IMR-90 (cell line): ENCODE measurements around the gene MYO5A.

Experiments
- BHLHE40 ChIP-seq: fragments of 150-350 bp; IDR thresholded peaks from 2 replicates; pipeline ENCODE4 v1.6.1; 2016; ENCODE audit warnings: mild to moderate bottlenecking, low read depth, low read length
- CEBPB ChIP-seq: IDR thresholded peaks from 2 replicates; pipeline ENCODE4 v1.6.1; 2012; ENCODE audit warnings: low read depth, low read length, improper control_type of control experiment
- CHD1 ChIP-seq: IDR thresholded peaks from 2 replicates; pipeline ENCODE4 v1.6.1; 2012; ENCODE audit warnings: low read depth, low read length, improper control_type of control experiment
- CTCF ChIP-seq: conservative IDR thresholded peaks from 2 replicates; pipeline ENCODE4 v1.5.1; 2012; ENCODE audit warnings: mild to moderate bottlenecking, low read depth, low read length, improper control_type of control experiment
- ELK1 ChIP-seq: fragments of 150-350 bp; IDR thresholded peaks from 2 replicates; pipeline ENCODE4 v1.6.1; 2016; ENCODE audit warnings: low read depth, mild to moderate bottlenecking, low read length, moderate library complexity, borderline replicate concordance
- MAFK ChIP-seq: IDR thresholded peaks from 2 replicates; pipeline ENCODE4 v1.6.1; 2012; ENCODE audit warnings: low read depth, low read length, improper control_type of control experiment
- MAZ ChIP-seq: IDR thresholded peaks from 2 replicates; pipeline ENCODE4 v1.6.1; 2012; ENCODE audit warnings: low read depth, mild to moderate bottlenecking, low read length, improper control_type of control experiment, moderate library complexity, borderline replicate concordance
- MXI1 ChIP-seq: IDR thresholded peaks from 2 replicates; pipeline ENCODE4 v1.6.1; 2012; ENCODE audit warnings: low read depth, mild to moderate bottlenecking, low read length, moderate library complexity, borderline replicate concordance
- NFE2L2 ChIP-seq: fragments of 150-350 bp; IDR thresholded peaks from 2 replicates; pipeline ENCODE4 v1.6.1; 2016; ENCODE audit warnings: low read depth, mild to moderate bottlenecking, low read length
- POLR2A ChIP-seq: IDR thresholded peaks from 2 replicates; pipeline ENCODE4 v1.6.1; 2012; ENCODE audit warnings: mild to moderate bottlenecking, low read depth, low read length
- RAD21 ChIP-seq: IDR thresholded peaks from 2 replicates; pipeline ENCODE4 v1.6.1; 2012; ENCODE audit warnings: low read length, improper control_type of control experiment
- RFX5 ChIP-seq: IDR thresholded peaks from 2 replicates; pipeline ENCODE4 v1.8.0; 2012; ENCODE audit warnings: low read depth, mild to moderate bottlenecking, low read length, moderate library complexity
- SMC3 ChIP-seq: fragments of 150-350 bp; IDR thresholded peaks from 2 replicates; pipeline ENCODE4 v1.6.1; 2016; ENCODE audit warnings: low read depth, mild to moderate bottlenecking, antibody characterized with exemption, low read length, moderate library complexity
- TF ChIP-seq, protein P1 (sequence below): fragments of 150-350 bp; IDR thresholded peaks from 2 replicates; pipeline ENCODE4 v1.6.1; 2017; ENCODE audit warnings: mild to moderate bottlenecking, antibody characterized with exemption, low read length, low read depth

GRCh38 chr15:52445553-52445952 lies 83.1 kb downstream of the MYO5A start:
- TF ChIP-seq CTCF (no peak), POLR2A (no peak), CHD1 (no peak), RAD21 (no peak), MAZ (no peak), RFX5 (no peak), NFE2L2 (no peak), BHLHE40 (no peak), CEBPB (no peak), MXI1 (no peak), SMC3 (no peak), ELK1 (no peak), MAFK (no peak)
- TF ChIP-seq, protein P1, sequence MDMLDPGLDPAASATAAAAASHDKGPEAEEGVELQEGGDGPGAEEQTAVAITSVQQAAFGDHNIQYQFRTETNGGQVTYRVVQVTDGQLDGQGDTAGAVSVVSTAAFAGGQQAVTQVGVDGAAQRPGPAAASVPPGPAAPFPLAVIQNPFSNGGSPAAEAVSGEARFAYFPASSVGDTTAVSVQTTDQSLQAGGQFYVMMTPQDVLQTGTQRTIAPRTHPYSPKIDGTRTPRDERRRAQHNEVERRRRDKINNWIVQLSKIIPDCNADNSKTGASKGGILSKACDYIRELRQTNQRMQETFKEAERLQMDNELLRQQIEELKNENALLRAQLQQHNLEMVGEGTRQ = no peak
